Endothelial cell of umbilical vein (primary cell): ENCODE results near the gene AZU1. TPM values are rescaled to one million over a fixed set of nuclear protein-coding genes. Genes with fewer than 3 reads are reported as not detected.

ENCODE experiments used
- BruUV-seq: library from RNA; stranded (reverse); fragments of 400-500 nt; replicated peaks from 2 replicates; lab custom pipeline; 2021; lab: Mats Ljungman, UMichigan
- CTCF ChIA-PET: fragments of 300-600, 350-600 bp; sonication (Branson Sonifier 250); formaldehyde crosslinking; loops from one replicate; lab custom pipeline; 2021; ENCODE audit warnings: antibody characterized with exemption, inconsistent platforms; lab: Charles Lee
- POLR2A ChIA-PET: fragments of 300-600, 350-600 bp; sonication (Branson Sonifier 250); formaldehyde crosslinking; loops from one replicate; lab custom pipeline; 2021; ENCODE audit warnings: antibody characterized with exemption, inconsistent platforms; lab: Charles Lee
- DNase-seq: peaks from one replicate; pipeline ENCODE4 v3.0.0-alpha.2; 2011; ENCODE audit warnings: low read depth, low spot score
- FAIRE-seq: peaks from 2 replicates; lab custom pipeline; 2011; peaks lifted over from hg19 to GRCh38; lab: Jason Lieb, UNC
- H2AFZ ChIP-seq: 2 replicates; pipeline ENCODE4 v1.6.0; 2012; ENCODE audit warnings: low read depth, low read length, control low read depth, inconsistent platforms
- H3K27ac ChIP-seq: 2 replicates; pipeline ENCODE4 v1.5.1; 2011; ENCODE audit warnings: low read depth, mild to moderate bottlenecking, control low read depth, low read length, moderate library complexity; ENCODE audit not compliant: insufficient read depth
- H3K27me3 ChIP-seq, 2 experiments: 2 replicates each; pipeline versions ENCODE4 v1.6.0 to v1.6.1; 2011; ENCODE audit warnings: low read length in 2 of 2, mixed read lengths in 1 of 2; ENCODE audit not compliant: control insufficient read depth in 2 of 2, insufficient read depth in 2 of 2
- H3K36me3 ChIP-seq, 2 experiments: 2 replicates in 1 of 2; 3 replicates in 1 of 2; pipeline ENCODE4 v1.5.1; 2011; ENCODE audit warnings: low read length in 2 of 2, mild to moderate bottlenecking in 1 of 2, moderate library complexity in 1 of 2; ENCODE audit not compliant: control insufficient read depth in 2 of 2, insufficient read depth in 2 of 2; ENCODE audit errors: extremely low read depth in 1 of 2
- H3K4me1 ChIP-seq: 3 replicates; pipeline ENCODE4 v1.5.1; 2011; ENCODE audit warnings: mild to moderate bottlenecking, low read length; ENCODE audit not compliant: control insufficient read depth, insufficient read depth; ENCODE audit errors: extremely low read depth
- H3K4me2 ChIP-seq: 2 replicates; pipeline ENCODE4 v1.6.1; 2011; ENCODE audit warnings: low read length, control low read depth, mixed read lengths; ENCODE audit not compliant: insufficient read depth
- H3K4me3 ChIP-seq, 3 experiments: fragments of 200-600 bp in 1 of 3; sonication (generic), shearing (Covaris generic) in 1 of 3; replicated peaks in 1 of 3; 2 replicates each; pipeline ENCODE4 v1.5.1; 2011 to 2016; ENCODE audit warnings: control low read depth in 3 of 3, low read length in 3 of 3, mild to moderate bottlenecking in 2 of 3, inconsistent platforms in 1 of 3, low read depth in 1 of 3, moderate library complexity in 1 of 3; ENCODE audit not compliant: insufficient read depth in 1 of 3
- H3K79me2 ChIP-seq: 2 replicates; pipeline ENCODE4 v1.6.0; 2012; ENCODE audit warnings: low read length, inconsistent platforms; ENCODE audit not compliant: control insufficient read depth, insufficient read depth
- H3K9ac ChIP-seq: replicated peaks from 2 replicates; pipeline ENCODE3; 2011; ENCODE audit warnings: low read length, control low read depth; ENCODE audit not compliant: insufficient read depth; ENCODE audit errors: extremely low read depth
- H3K9me1 ChIP-seq: replicated peaks from 3 replicates; pipeline ENCODE4 v1.6.0; 2011; ENCODE audit warnings: mild to moderate bottlenecking, low read length; ENCODE audit not compliant: control insufficient read depth, insufficient read depth; ENCODE audit errors: extremely low read depth
- H3K9me3 ChIP-seq: replicated peaks from 2 replicates; pipeline ENCODE4 v1.5.1; 2012; ENCODE audit warnings: low read length, inconsistent platforms; ENCODE audit not compliant: control insufficient read depth, insufficient read depth
- H4K20me1 ChIP-seq: replicated peaks from 2 replicates; pipeline ENCODE3; 2011; ENCODE audit warnings: mild to moderate bottlenecking, low read length; ENCODE audit not compliant: control insufficient read depth, insufficient read depth; ENCODE audit errors: extremely low read depth
- EZH2 ChIP-seq: IDR thresholded peaks from 2 replicates; pipeline ENCODE4 v1.6.1; 2012; ENCODE audit warnings: borderline replicate concordance, low read depth, mild to moderate bottlenecking, moderate library complexity, low read length, inconsistent platforms; ENCODE audit not compliant: severe bottlenecking
- FOS ChIP-seq: IDR thresholded peaks from 2 replicates; pipeline ENCODE4 v1.6.1; 2011; ENCODE audit warnings: mild to moderate bottlenecking, low read length, moderate library complexity, borderline replicate concordance; ENCODE audit not compliant: insufficient read depth
- GATA2 ChIP-seq: IDR thresholded peaks from 2 replicates; pipeline ENCODE4 v1.7.0; 2011; ENCODE audit warnings: low read depth, mild to moderate bottlenecking, moderate library complexity, mixed read lengths, low read length; ENCODE audit not compliant: insufficient read length, insufficient read depth
- JUN ChIP-seq: IDR thresholded peaks from 2 replicates; pipeline ENCODE4 v1.6.1; 2011; ENCODE audit warnings: borderline replicate concordance, low read depth; ENCODE audit not compliant: insufficient read length, insufficient read depth
- MAX ChIP-seq: IDR thresholded peaks from 2 replicates; pipeline ENCODE4 v1.6.1; 2011; ENCODE audit not compliant: insufficient read depth, insufficient read length
- MYC ChIP-seq: IDR thresholded peaks from one replicate; pipeline ENCODE4 v1.6.1; 2011; ENCODE audit warnings: mild to moderate bottlenecking, low read depth, low read length
- POLR2A ChIP-seq: IDR thresholded peaks from 2 replicates; pipeline ENCODE4 v1.6.1; 2012; ENCODE audit warnings: low read depth, mild to moderate bottlenecking, control low read depth, low read length
- POLR2AphosphoS5 ChIP-seq: IDR thresholded peaks from 2 replicates; pipeline ENCODE4 v1.6.1; 2012; ENCODE audit warnings: low read depth, mild to moderate bottlenecking, control low read depth, low read length, moderate library complexity; ENCODE audit not compliant: insufficient read depth
- dilution Hi-C: fragments of 300-500 bp; cut with MboI; formaldehyde crosslinking; loops from one replicate; pipeline ENCODE4 v1.15.0; 2019; ENCODE audit warnings: low sequenced_read_pairs; ENCODE audit not compliant: extremely low pct_ligation_motif_present
- intact Hi-C: fragments of 100-400 bp; cut with micrococcal nuclease; formaldehyde crosslinking; loops from one replicate; pipeline ENCODE4 v1.10.0; 2022
- polyA plus RNA-seq, 4 experiments: library from polyadenylated mRNA; depleted of rRNA in 3 of 4; stranded (reverse) in 3 of 4; unstranded in 1 of 4; fragments of >200 nt; gene quantifications; 2 replicates each; pipeline versions ENCODE4 v1.2.1 to v1.2.3, GENCODE V29; 2011 to 2012; ENCODE audit warnings: missing spikeins in 1 of 4
- total RNA-seq: library from RNA; stranded (reverse); gene quantifications from 2 replicates; pipeline ENCODE4 v1.2.3, GENCODE V29; 2021
- TF ChIP-seq, protein P1 (sequence below), 2 donors: IDR thresholded peaks; 1 replicate in 1 of 2; 2 replicates in 1 of 2; pipeline ENCODE4 v1.5.1; 2011; ENCODE audit warnings: low read length in 2 of 2, mild to moderate bottlenecking in 2 of 2, moderate library complexity in 2 of 2, control low read depth in 1 of 2, inconsistent platforms in 1 of 2, low read depth in 1 of 2; ENCODE audit not compliant: insufficient read depth in 1 of 2; ENCODE audit errors: extremely low read depth in 1 of 2

AZU1 gene
- total and polyA plus RNA-seq, 2 donors (not counting 3 experiments of a cell fraction or from before 2014, with no cell fraction given), result 0.12 TPM; not detected in 1

- intact Hi-C loops, result no loop called here
- H3K4me1 ChIP-seq, result peaks cover 7% of the 10 kb centered on the region
- TF ChIP-seq POLR2AphosphoS5 (no peak), MAX (no peak), FOS (no peak), JUN (no peak)
- H3K79me2 ChIP-seq, result peaks cover 79% of the 10 kb centered on the region
- FAIRE-seq, result no peak
- no peak overlapping the region for H3K9ac ChIP-seq
- H4K20me1 ChIP-seq, result peaks cover 3% of the 10 kb centered on the region
- ChIA-PET POLR2A (no interaction called here), CTCF (interaction anchor here (0.7 kb wide), 1 partner anchor 9 kb away, joined by 3 read pairs; no protein-coding TSS in a partner anchor)
- no peak for DNase-seq
- no peaks in the 10 kb centered on the region for H3K9me3 ChIP-seq
- H2AFZ ChIP-seq, result no peak overlapping the region
- BruUV-seq, result no TSS peak
- H3K4me2 ChIP-seq, result no peak overlapping the region
- H3K4me3 ChIP-seq, result no peak overlapping the region
- H3K27ac ChIP-seq, result no peak overlapping the region
- no peaks in the 10 kb centered on the region for H3K27me3 ChIP-seq
- H3K36me3 ChIP-seq, result peaks cover 62 to 80% of the 10 kb centered on the region in 2 experiments
- H3K9me1 ChIP-seq, result no peaks in the 10 kb centered on the region
- dilution Hi-C loops, result no loop called here
Observed at GRCh38 chr19:806815-807421, 20.7 kb upstream of the AZU1 start.

GRCh38 chr19:807627-808422 lies 19.8 kb upstream of the AZU1 start:
- no peak for DNase-seq
- CTCF ChIA-PET, result no interaction called here
- Histone ChIP-seq H3K79me2 (peaks cover 70% of the 10 kb centered on the region), H3K4me1 (no peaks in the 10 kb centered on the region), H3K9ac (no peak overlapping the region), H3K36me3 (peaks cover 66 to 77% of the 10 kb centered on the region in 2 experiments), H3K4me3 (no peak overlapping the region), H3K9me1 (no peaks in the 10 kb centered on the region), H3K27me3 (no peaks in the 10 kb centered on the region), H3K27ac (no peak overlapping the region), H4K20me1 (peaks cover 3% of the 10 kb centered on the region), H3K9me3 (no peaks in the 10 kb centered on the region), H2AFZ (no peak overlapping the region), H3K4me2 (no peak overlapping the region)
- no TSS peak for BruUV-seq
- intact Hi-C loops (no loop called here), dilution Hi-C loops (no loop called here)
- FAIRE-seq, result no peak
- POLR2A ChIA-PET, result no interaction called here
- TF ChIP-seq FOS (no peak), EZH2 (no peak), POLR2A (no peak), POLR2AphosphoS5 (no peak), GATA2 (no peak), MAX (no peak), MYC (no peak), JUN (no peak)
- TF ChIP-seq, protein P1, sequence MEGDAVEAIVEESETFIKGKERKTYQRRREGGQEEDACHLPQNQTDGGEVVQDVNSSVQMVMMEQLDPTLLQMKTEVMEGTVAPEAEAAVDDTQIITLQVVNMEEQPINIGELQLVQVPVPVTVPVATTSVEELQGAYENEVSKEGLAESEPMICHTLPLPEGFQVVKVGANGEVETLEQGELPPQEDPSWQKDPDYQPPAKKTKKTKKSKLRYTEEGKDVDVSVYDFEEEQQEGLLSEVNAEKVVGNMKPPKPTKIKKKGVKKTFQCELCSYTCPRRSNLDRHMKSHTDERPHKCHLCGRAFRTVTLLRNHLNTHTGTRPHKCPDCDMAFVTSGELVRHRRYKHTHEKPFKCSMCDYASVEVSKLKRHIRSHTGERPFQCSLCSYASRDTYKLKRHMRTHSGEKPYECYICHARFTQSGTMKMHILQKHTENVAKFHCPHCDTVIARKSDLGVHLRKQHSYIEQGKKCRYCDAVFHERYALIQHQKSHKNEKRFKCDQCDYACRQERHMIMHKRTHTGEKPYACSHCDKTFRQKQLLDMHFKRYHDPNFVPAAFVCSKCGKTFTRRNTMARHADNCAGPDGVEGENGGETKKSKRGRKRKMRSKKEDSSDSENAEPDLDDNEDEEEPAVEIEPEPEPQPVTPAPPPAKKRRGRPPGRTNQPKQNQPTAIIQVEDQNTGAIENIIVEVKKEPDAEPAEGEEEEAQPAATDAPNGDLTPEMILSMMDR (IDR thresholded peaks at IDR 0.05; ENCODE audit: extremely low read depth in 1 of 2, insufficient read depth in 1 of 2, low read depth in 1 of 2, low read length in 2 of 2), result no peak
